CD14-positive monocyte (primary cell): Measurements from ENCODE around the gene PDZK1. TPM values are rescaled to one million over a fixed set of nuclear protein-coding genes. Genes with fewer than 3 reads are reported as not detected.

ENCODE experiments used
- DNase-seq, 3 donors: peaks; one replicate each; pipeline ENCODE4 v3.0.0-alpha.2; 2011 to 2022
- H2AFZ ChIP-seq: 2 replicates; pipeline ENCODE4 v1.6.0; 2012; ENCODE audit warnings: mild to moderate bottlenecking, low read depth, low read length, inconsistent platforms; ENCODE audit not compliant: insufficient read depth, poor library complexity, severe bottlenecking
- H3K27ac ChIP-seq, 2 donors: 1 replicate in 1 of 2; 2 replicates in 1 of 2; pipeline ENCODE4 v1.5.1; 2012 to 2013; ENCODE audit warnings: low read length in 2 of 2, control low read depth in 1 of 2, inconsistent platforms in 1 of 2, low read depth in 1 of 2, mild to moderate bottlenecking in 1 of 2
- H3K27me3 ChIP-seq, 2 donors: one replicate each; pipeline versions ENCODE4 v1.6.0 to v1.6.1; 2011 to 2013; ENCODE audit warnings: low read length in 2 of 2; ENCODE audit not compliant: control insufficient read depth in 2 of 2, insufficient read depth in 2 of 2
- H3K36me3 ChIP-seq, 2 donors: replicated peaks in 1 of 2; 1 replicate in 1 of 2; 2 replicates in 1 of 2; pipeline versions ENCODE4 v1.5.1 to v1.6.1; 2012 to 2013; ENCODE audit warnings: low read length in 2 of 2, control low read depth in 1 of 2, inconsistent platforms in 1 of 2, mild to moderate bottlenecking in 1 of 2; ENCODE audit not compliant: insufficient read depth in 2 of 2, control insufficient read depth in 1 of 2
- H3K4me1 ChIP-seq, 2 donors: 1 replicate in 1 of 2; 2 replicates in 1 of 2; pipeline versions ENCODE4 v1.5.1 to v1.6.1; 2012 to 2013; ENCODE audit warnings: low read length in 2 of 2, control low read depth in 1 of 2, inconsistent platforms in 1 of 2, mild to moderate bottlenecking in 1 of 2, moderate library complexity in 1 of 2; ENCODE audit not compliant: insufficient read depth in 2 of 2, control insufficient read depth in 1 of 2
- H3K4me2 ChIP-seq: replicated peaks from 2 replicates; pipeline ENCODE3; 2012; ENCODE audit warnings: low read length, moderate library complexity, mild to moderate bottlenecking; ENCODE audit not compliant: poor library complexity, severe bottlenecking; ENCODE audit errors: extremely low read depth
- H3K4me3 ChIP-seq, 3 experiments: fragments of 200-600 bp in 1 of 3; sonication (generic) in 1 of 3; replicated peaks in 1 of 3; 1 replicate in 2 of 3; 2 replicates in 1 of 3; pipeline ENCODE4 v1.5.1; 2011 to 2013; ENCODE audit warnings: low read length in 3 of 3, mild to moderate bottlenecking in 3 of 3, control low read depth in 2 of 3, low read depth in 2 of 3, inconsistent platforms in 1 of 3, moderate library complexity in 1 of 3
- H3K79me2 ChIP-seq: 2 replicates; pipeline ENCODE4 v1.6.0; 2012; ENCODE audit warnings: mild to moderate bottlenecking, control low read depth, inconsistent platforms, low read length, moderate library complexity; ENCODE audit not compliant: insufficient read depth
- H3K9ac ChIP-seq: 2 replicates; pipeline ENCODE4 v1.6.0; 2017; ENCODE audit warnings: low read length, mild to moderate bottlenecking; ENCODE audit not compliant: insufficient read depth, poor library complexity, severe bottlenecking
- H3K9me3 ChIP-seq, 2 donors: replicated peaks in 1 of 2; 1 replicate in 1 of 2; 2 replicates in 1 of 2; pipeline versions ENCODE4 v1.5.1 to v1.6.1; 2012 to 2013; ENCODE audit warnings: low read length in 2 of 2, control low read depth in 1 of 2; ENCODE audit not compliant: control insufficient read depth in 1 of 2, insufficient read depth in 1 of 2
- H4K20me1 ChIP-seq: 2 replicates; pipeline ENCODE4 v1.6.0; 2012; ENCODE audit warnings: mild to moderate bottlenecking, low read length, control low read depth, moderate library complexity; ENCODE audit not compliant: insufficient read depth
- H3K27ac Mint-ChIP-seq, 7 donors: one replicate each; pipeline ENCODE4 v1.8.0; 2020; ENCODE audit warnings: mild to moderate bottlenecking in 7 of 7, mixed read lengths in 7 of 7, moderate library complexity in 6 of 7, inconsistent platforms in 2 of 7
- H3K27me3 Mint-ChIP-seq, 3 donors: one replicate each; pipeline ENCODE4 v1.8.0; 2021 to 2022; ENCODE audit warnings: low read depth in 3 of 3, mild to moderate bottlenecking in 3 of 3, mixed read lengths in 3 of 3, moderate library complexity in 3 of 3, inconsistent platforms in 1 of 3
- H3K36me3 Mint-ChIP-seq, 2 donors: one replicate each; pipeline ENCODE4 v1.8.0; 2020; ENCODE audit warnings: mixed read lengths in 2 of 2, inconsistent platforms in 1 of 2, mild to moderate bottlenecking in 1 of 2
- H3K4me1 Mint-ChIP-seq: one replicate; pipeline ENCODE4 v1.8.0; 2020; ENCODE audit warnings: mild to moderate bottlenecking, mixed read lengths
- H3K4me3 Mint-ChIP-seq, 2 donors: one replicate each; pipeline ENCODE4 v1.8.0; 2020; ENCODE audit warnings: mild to moderate bottlenecking in 2 of 2, mixed read lengths in 2 of 2, moderate library complexity in 1 of 2
- H3K9me3 Mint-ChIP-seq, 7 donors: one replicate each; pipeline ENCODE4 v1.8.0; 2020 to 2022; ENCODE audit warnings: mixed read lengths in 7 of 7, mild to moderate bottlenecking in 6 of 7, moderate library complexity in 6 of 7, inconsistent platforms in 2 of 7
- CTCF ChIP-seq: fragments of 200-600 bp; IDR thresholded peaks from one replicate; pipeline ENCODE4 v1.8.0; 2022; ENCODE audit warnings: antibody characterized with exemption, mild to moderate bottlenecking
- WGBS: methylation state at CpG from one replicate; pipeline ENCODE4 v1.1.5; 2013; ENCODE audit warnings: missing lambda C conversion rate; ENCODE audit not compliant: insufficient coverage; 5-methylcytosine and 5-hydroxymethylcytosine counted together
- intact Hi-C, 2 donors: fragments of 100-400 bp; cut with micrococcal nuclease; formaldehyde crosslinking; loops; one replicate each; pipeline versions ENCODE4 v1.15.0 to v1.15.1; 2023
- polyA plus RNA-seq, 3 donors: library from polyadenylated mRNA; depleted of rRNA in 1 of 3; unstranded in 2 of 3; stranded (reverse) in 1 of 3; fragments of 300-500 nt in 2 of 3; fragments of >200 nt in 1 of 3; fragmentation: Illumina TruSeq in 2 of 3; gene quantifications; 1 replicate in 2 of 3; 2 replicates in 1 of 3; pipeline ENCODE4 v1.2.3, GENCODE V29; 2012 to 2021

Gene PDZK1
- polyA plus RNA-seq, 3 donors = 0.04 TPM; not detected in 2

- Histone ChIP-seq H2AFZ (no peak overlapping the region), H3K4me3 (no peak overlapping the region), H4K20me1 (no peaks in the 10 kb centered on the region), H3K4me1 (no peaks in the 10 kb centered on the region), H3K4me2 (no peak overlapping the region), H3K27ac (no peak overlapping the region), H3K27me3 (no peaks in the 10 kb centered on the region), H3K9ac (no peak overlapping the region), H3K36me3 (peaks cover 36 to 43% of the 10 kb centered on the region in 2 donors), H3K79me2 (no peaks in the 10 kb centered on the region), H3K9me3 (no peaks in the 10 kb centered on the region)
- Mint-ChIP-seq H3K9me3 (peaks cover 0 to 1% (median 0%) of the 10 kb centered on the region in 7 donors), H3K4me3 (no peak overlapping the region), H3K4me1 (no peaks in the 10 kb centered on the region), H3K36me3 (peaks cover 36 to 45% of the 10 kb centered on the region in 2 donors), H3K27ac (no peak overlapping the region), H3K27me3 (peaks cover 0 to 2% (median 0%) of the 10 kb centered on the region in 3 donors)
- intact Hi-C loops = no loop called here
- no peak for TF ChIP-seq CTCF
- DNase-seq = no peak
- WGBS = 100% methylated on average over 1 of the region's 4 CpGs
Observed at GRCh38 chr1:145740269-145740668, 33.1 kb upstream of the PDZK1 start.

- Histone ChIP-seq H4K20me1 (no peaks in the 10 kb centered on the region), H2AFZ (no peak overlapping the region), H3K4me2 (no peak overlapping the region), H3K27me3 (no peaks in the 10 kb centered on the region), H3K27ac (no peak overlapping the region), H3K79me2 (no peaks in the 10 kb centered on the region), H3K9me3 (no peaks in the 10 kb centered on the region), H3K9ac (no peak overlapping the region), H3K36me3 (peaks cover 2 to 5% of the 10 kb centered on the region in 2 donors), H3K4me1 (no peaks in the 10 kb centered on the region), H3K4me3 (no peak overlapping the region)
- no peaks in the 10 kb centered on the region for H3K9me3 Mint-ChIP-seq
- TF ChIP-seq CTCF = no peak
- H3K36me3 Mint-ChIP-seq = peaks cover 6 to 14% of the 10 kb centered on the region in 2 donors
- no peak for DNase-seq
- intact Hi-C loops = no loop called here
- no peak overlapping the region for H3K4me3 Mint-ChIP-seq
- no peaks in the 10 kb centered on the region for H3K27me3 Mint-ChIP-seq
- no peaks in the 10 kb centered on the region for H3K4me1 Mint-ChIP-seq
- WGBS = no CpG with 5 or more reads among the region's 1 CpG
- H3K27ac Mint-ChIP-seq = no peak overlapping the region
Observed at GRCh38 chr1:145736191-145736590, 29.0 kb upstream of the PDZK1 start.
